NB4 (cell line): ENCODE measurements around the gene ILF2.

ENCODE experiments used
- DNase-seq: peaks from one replicate; pipeline ENCODE4 v3.0.0; 2010; ENCODE audit warnings: low read depth
- H3K4me3 ChIP-seq: one replicate; pipeline ENCODE4 v1.5.1; 2011; ENCODE audit warnings: mild to moderate bottlenecking, low read depth, low read length, moderate library complexity
- MYC ChIP-seq: IDR thresholded peaks from 2 replicates; pipeline ENCODE4 v1.6.1; 2011; ENCODE audit warnings: low read depth, low read length
- POLR2A ChIP-seq: IDR thresholded peaks from 2 replicates; pipeline ENCODE4 v1.6.1; 2011; ENCODE audit warnings: mild to moderate bottlenecking; ENCODE audit not compliant: insufficient read length; ENCODE audit errors: extremely low read depth
- TF ChIP-seq, protein P1 (sequence below): IDR thresholded peaks from 2 replicates; pipeline ENCODE4 v1.6.1; 2011; ENCODE audit warnings: low read depth, low read length
- TF ChIP-seq, protein P2 (sequence below): IDR thresholded peaks from one replicate; pipeline ENCODE4 v1.5.1; 2012; ENCODE audit warnings: low read depth, low read length

Gene ILF2

DNA sequence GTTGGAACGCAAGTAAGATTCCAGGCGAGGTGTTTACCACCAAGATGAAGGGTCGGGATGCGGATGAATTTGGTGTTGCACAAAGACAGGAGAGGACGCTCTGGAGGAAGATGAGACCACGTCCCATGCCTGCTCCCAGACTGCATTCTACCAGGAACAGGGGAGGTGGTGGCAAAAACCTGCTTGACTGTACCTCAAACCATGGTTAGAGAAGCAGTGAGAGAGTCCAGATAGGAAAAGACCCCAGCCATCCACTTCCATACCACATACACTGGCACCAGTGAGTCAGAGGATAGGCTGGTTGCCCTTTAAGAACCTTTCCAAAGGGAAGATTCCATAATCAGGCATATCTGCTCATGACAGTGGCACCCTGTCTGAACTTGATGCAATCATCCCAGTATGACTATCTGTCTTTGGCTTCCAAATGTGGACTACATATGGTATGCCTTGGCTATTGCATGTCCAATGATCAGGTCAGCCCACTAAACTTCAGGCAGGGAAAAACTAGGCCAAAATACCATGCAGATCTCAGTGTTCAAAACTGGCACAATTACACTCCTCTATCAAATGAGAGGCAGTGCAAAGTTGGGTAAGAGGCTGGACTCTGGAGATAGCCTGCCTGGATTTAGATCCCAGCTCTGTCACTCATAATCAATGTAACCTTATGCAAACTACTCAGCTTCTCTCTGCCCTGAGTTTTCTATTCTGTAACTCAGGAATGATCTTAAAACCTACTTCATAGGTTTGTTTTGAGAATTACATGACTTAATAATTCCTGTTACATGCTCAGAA lies 28.3 kb upstream of the ILF2 start:
- TF ChIP-seq MYC: no peak
- TF ChIP-seq, protein P1, sequence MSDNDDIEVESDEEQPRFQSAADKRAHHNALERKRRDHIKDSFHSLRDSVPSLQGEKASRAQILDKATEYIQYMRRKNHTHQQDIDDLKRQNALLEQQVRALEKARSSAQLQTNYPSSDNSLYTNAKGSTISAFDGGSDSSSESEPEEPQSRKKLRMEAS: no peak
- TF ChIP-seq POLR2A: no peak
- TF ChIP-seq, protein P2, sequence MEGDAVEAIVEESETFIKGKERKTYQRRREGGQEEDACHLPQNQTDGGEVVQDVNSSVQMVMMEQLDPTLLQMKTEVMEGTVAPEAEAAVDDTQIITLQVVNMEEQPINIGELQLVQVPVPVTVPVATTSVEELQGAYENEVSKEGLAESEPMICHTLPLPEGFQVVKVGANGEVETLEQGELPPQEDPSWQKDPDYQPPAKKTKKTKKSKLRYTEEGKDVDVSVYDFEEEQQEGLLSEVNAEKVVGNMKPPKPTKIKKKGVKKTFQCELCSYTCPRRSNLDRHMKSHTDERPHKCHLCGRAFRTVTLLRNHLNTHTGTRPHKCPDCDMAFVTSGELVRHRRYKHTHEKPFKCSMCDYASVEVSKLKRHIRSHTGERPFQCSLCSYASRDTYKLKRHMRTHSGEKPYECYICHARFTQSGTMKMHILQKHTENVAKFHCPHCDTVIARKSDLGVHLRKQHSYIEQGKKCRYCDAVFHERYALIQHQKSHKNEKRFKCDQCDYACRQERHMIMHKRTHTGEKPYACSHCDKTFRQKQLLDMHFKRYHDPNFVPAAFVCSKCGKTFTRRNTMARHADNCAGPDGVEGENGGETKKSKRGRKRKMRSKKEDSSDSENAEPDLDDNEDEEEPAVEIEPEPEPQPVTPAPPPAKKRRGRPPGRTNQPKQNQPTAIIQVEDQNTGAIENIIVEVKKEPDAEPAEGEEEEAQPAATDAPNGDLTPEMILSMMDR: no peak
- H3K4me3 ChIP-seq: no peak overlapping the region
- DNase-seq: no peak

DNA sequence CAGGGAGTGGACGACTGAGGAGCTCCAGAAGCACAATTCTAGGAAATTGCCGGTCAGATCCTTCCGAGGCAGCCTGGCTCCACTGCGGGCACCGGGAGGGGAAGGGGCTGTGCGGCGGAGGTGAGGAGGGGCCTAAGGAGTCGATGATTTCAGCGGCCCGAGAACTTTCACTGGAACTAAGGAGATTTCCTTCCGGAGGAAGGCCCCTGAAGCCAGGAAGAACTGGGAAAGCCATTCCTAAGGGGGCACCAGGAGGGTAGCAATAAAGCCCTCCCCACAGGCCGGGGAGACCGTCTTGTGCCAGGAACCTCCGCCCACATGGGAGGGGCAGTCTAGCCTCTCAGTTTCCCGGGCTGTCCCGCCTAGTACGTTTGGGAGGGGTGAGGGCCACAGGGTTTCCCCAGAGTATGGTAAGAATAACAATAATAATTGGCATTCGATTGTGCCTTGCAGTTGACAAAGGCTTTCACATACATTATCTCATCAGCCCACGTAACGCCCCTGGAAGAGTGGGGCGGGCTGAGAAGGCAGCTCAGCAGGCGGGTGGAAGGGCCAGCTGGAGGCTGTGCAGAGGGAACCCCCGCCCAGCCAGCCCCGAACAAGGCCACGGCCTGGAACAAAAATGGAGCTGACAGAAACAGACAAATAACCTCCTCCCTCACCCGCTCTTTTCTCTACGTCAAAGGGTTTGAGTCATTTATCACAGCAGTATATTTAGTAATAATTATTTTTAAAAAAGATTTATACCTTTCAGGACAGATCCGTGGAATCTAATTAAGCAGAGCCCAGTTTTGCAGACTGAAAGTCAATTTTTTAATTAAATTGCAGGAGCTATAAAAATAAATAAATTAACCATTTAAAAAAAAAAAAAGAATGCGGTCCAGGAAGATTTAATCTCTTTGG lies 27.5 kb upstream of the ILF2 start:
- no peak overlapping the region for H3K4me3 ChIP-seq
- DNase-seq: no peak
- TF ChIP-seq MYC: no peak
- TF ChIP-seq, protein P2: no peak
- TF ChIP-seq, protein P1: no peak
- no peak for TF ChIP-seq POLR2A

DNA sequence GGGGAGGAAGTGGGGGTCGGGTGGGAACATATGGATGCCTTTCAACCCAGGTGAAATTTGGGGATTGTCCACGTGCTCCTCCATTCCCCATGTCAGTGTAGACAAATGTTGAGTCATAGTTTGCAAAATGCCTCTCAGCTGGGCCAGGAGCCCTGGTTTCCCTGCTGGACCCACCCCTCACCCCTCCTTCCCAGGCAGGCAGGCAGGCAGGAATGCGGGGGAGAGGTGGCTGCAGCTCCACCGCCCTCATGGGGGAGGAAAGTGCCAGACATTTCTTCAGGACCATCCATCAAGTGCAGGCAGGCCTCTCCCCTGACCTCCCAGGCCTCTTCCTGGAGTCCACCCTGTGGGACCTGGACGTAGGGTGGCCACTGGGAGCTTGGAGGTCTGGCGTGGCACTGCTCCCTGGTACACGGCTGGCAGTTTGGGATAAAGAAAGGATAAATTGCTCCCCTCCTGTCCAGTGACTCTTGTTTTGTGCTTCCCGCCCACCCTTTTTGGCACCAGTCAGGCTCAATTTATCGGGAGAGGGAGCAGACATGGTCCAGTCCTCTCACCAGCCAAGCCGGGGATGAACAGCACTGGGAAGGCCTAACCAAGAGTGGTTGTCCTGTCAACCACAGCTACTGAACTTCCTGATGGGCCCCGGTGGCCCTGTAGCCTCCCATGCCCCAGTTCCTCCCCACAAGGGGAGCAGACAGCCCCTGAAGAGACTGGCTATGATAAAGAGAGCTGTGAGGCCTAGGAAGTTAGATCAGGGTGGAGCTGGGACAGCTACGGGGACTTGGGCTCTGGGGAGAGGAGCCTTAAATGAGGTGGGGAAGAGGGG lies 26.6 kb upstream of the ILF2 start:
- peak; percentile 43 for DNase-seq
- no peak overlapping the region for H3K4me3 ChIP-seq
- TF ChIP-seq, protein P2: no peak
- TF ChIP-seq MYC (no peak), POLR2A (no peak)
- TF ChIP-seq, protein P1: 0 out of 2 replicates have a peak, but pooled peaks have one; percentile 7

DNA sequence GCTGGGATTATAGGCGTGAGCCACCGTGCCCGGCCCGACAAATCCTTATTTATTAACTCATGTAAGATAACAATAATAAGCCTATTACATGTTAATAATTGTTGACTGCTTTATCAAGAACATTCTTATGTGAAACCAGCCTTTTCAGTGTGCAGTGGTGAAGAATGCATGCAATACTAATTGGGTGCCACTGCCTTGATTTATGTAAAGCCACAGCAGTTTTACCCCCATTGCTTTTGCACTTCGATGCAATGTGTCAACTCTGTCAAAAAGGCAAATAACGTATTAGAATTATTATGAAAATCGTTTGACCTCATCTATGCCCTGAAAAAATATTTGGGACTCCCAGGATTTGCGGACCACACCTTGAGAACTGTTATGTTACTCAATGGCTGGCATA lies 25.9 kb upstream of the ILF2 start:
- no peak overlapping the region for H3K4me3 ChIP-seq
- TF ChIP-seq, protein P2: no peak
- no peak for TF ChIP-seq MYC
- TF ChIP-seq, protein P1: no peak
- no peak for TF ChIP-seq POLR2A

GRCh38 chr1:153693466-153693865 lies 22.7 kb upstream of the ILF2 start:
- H3K4me3 ChIP-seq: no peak overlapping the region
- no peak for TF ChIP-seq POLR2A
- TF ChIP-seq, protein P1: no peak
- TF ChIP-seq, protein P2: no peak
- TF ChIP-seq MYC: no peak
- DNase-seq: no peak

More for the DNA sequence above, 25.9 kb upstream of the ILF2 start:
- no peak for DNase-seq
